GM06990 (cell line): Measurements from ENCODE around the gene OR9Q2.

Experiments used
- DNase-seq: peaks from one replicate; pipeline ENCODE4 v3.0.0-alpha.2; 2011; ENCODE audit not compliant: insufficient read length; ENCODE audit errors: extremely low read depth
- H3K27me3 ChIP-seq: replicated peaks from 2 replicates; pipeline ENCODE4 v1.6.0; 2011; ENCODE audit warnings: low read length; ENCODE audit not compliant: control insufficient read depth, insufficient read depth
- H3K36me3 ChIP-seq: 2 replicates; pipeline ENCODE4 v1.5.1; 2011; ENCODE audit warnings: low read length; ENCODE audit not compliant: control insufficient read depth, insufficient read depth
- H3K4me3 ChIP-seq: replicated peaks from 2 replicates; pipeline ENCODE4 v1.5.1; 2011; ENCODE audit warnings: low read depth, mild to moderate bottlenecking, control low read depth, low read length
- TF ChIP-seq, protein P1 (sequence below): IDR thresholded peaks from 2 replicates; pipeline ENCODE4 v1.5.1; 2011; ENCODE audit warnings: low read length, control low read depth, mild to moderate bottlenecking, inconsistent platforms; ENCODE audit not compliant: insufficient read depth, poor library complexity, severe bottlenecking

Gene OR9Q2

DNA sequence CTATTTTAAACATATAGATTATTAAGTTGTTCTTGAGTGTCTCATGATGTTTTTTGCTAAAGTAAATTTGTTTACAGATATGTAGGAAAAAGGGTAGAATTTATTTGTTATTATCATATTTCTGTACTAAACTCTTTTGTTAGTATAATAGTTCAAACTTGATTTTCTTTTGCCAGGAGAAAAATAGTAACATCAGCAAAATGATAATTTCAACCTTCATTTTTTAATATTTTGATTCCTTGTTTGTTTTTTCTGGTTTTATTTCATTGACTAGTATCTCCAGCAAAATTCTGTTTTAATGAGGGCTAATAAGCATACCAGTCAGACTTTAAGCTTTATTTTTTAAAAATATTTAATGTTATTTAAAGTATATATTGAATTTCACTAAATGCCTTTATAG, 27.6 kb downstream of the OR9Q2 start:
- no peaks in the 10 kb centered on the region for H3K36me3 ChIP-seq
- TF ChIP-seq, protein P1, sequence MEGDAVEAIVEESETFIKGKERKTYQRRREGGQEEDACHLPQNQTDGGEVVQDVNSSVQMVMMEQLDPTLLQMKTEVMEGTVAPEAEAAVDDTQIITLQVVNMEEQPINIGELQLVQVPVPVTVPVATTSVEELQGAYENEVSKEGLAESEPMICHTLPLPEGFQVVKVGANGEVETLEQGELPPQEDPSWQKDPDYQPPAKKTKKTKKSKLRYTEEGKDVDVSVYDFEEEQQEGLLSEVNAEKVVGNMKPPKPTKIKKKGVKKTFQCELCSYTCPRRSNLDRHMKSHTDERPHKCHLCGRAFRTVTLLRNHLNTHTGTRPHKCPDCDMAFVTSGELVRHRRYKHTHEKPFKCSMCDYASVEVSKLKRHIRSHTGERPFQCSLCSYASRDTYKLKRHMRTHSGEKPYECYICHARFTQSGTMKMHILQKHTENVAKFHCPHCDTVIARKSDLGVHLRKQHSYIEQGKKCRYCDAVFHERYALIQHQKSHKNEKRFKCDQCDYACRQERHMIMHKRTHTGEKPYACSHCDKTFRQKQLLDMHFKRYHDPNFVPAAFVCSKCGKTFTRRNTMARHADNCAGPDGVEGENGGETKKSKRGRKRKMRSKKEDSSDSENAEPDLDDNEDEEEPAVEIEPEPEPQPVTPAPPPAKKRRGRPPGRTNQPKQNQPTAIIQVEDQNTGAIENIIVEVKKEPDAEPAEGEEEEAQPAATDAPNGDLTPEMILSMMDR: no peak
- DNase-seq: no peak
- no peak overlapping the region for H3K4me3 ChIP-seq
- no peaks in the 10 kb centered on the region for H3K27me3 ChIP-seq

DNA sequence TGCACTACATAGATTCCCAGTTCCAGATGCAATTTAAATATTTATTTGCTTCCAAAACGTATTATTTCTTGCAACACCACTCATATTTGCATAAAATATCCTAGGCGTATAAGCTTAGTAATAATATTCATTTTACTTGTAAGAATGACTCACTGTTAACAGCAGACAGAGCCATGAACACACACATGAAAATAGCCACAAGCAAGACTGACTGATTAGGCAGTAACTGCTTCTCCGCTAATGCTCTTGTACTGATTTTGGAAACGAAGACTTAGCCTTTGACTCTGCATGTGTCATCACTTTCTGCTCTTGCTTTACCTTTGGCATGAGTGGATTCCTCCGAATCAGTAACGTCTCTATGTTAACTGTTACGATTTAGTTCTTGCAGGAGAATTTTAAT, 33.9 kb downstream of the OR9Q2 start:
- no peak overlapping the region for H3K4me3 ChIP-seq
- H3K27me3 ChIP-seq: no peaks in the 10 kb centered on the region
- H3K36me3 ChIP-seq: no peaks in the 10 kb centered on the region
- no peak for DNase-seq
- TF ChIP-seq, protein P1: no peak

DNA sequence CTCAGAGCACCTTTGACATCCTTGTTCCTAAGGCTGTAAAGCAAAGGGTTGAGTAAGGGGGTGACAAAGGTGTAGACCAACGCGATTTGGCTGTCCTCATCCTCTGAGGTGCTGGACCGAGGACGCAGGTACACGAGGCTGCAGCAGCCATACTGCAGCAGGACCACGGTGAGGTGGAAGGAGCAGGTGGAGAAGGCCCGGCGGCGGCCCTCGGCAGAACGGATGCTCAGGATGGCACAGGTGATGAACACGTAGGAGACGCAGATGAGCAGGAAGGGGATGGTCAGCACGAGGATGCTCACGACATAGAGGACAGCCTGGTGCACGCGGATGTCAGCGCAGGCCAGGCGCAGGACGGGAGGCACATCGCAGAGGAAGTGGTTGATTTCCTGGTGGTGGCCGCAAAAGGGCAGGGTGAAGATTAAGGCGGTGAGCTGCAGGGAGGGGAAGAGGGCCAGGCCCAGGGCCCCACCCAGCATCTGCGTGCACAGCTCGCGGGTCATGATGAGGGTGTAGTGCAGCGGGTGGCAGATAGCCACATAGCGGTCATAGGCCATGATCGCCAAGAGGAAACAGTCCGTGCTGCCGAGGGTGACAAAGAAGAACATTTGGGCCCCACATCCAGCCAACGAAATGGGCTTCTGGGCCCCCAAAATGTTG, 39.2 kb downstream of the OR9Q2 start:
- Histone ChIP-seq H3K36me3 (no peaks in the 10 kb centered on the region), H3K4me3 (no peak overlapping the region), H3K27me3 (no peaks in the 10 kb centered on the region)
- no peak for DNase-seq
- TF ChIP-seq, protein P1: no peak
